T-helper 1 cell treated with Interleukin-12 subunit alpha and Interleukin-12 subunit beta and Interleukin-4 antibody, amounts not matched to agents 30 ng/mL and 1 ng/mL, for 36 hours (primary cell): ENCODE data around the gene SMYD1. TPM values are rescaled to one million over a fixed set of nuclear protein-coding genes. Genes with fewer than 3 reads are reported as not detected.

ENCODE experiments used
- intact Hi-C: fragments of 100-400 bp; cut with micrococcal nuclease; formaldehyde crosslinking; loops from one replicate; pipeline ENCODE4 v1.15.1; 2024
- total RNA-seq: library from RNA; stranded (reverse); gene quantifications from 2 replicates; pipeline ENCODE4 v1.2.3, GENCODE V29; 2022

SMYD1 gene
- total RNA-seq, 1 donor from 2014 or later: not detected

DNA sequence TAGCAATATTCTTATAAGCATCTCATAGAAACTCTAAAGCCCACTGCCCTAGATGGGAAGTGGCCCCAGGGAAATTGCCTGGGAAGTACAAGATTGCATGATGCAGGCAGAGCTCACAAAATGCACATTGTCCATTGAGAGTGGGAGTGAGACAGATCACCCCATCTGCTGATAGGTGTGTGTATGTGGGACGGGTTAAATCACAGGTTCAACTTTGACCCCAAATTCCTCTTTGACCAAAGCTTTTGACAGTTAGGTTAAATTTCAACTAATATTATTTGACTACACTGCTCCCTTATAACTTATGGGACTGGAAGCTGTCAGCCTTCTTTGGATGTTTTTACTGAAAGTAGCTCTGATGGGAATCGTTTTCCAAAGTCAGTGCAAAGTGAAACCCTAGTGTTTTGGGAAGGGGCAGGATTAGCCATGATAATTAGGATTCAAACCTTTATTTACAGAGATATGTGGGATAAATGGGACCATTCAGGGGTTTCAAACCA lies 71.6 kb downstream of the SMYD1 start:
- intact Hi-C loops: no loop called here

DNA sequence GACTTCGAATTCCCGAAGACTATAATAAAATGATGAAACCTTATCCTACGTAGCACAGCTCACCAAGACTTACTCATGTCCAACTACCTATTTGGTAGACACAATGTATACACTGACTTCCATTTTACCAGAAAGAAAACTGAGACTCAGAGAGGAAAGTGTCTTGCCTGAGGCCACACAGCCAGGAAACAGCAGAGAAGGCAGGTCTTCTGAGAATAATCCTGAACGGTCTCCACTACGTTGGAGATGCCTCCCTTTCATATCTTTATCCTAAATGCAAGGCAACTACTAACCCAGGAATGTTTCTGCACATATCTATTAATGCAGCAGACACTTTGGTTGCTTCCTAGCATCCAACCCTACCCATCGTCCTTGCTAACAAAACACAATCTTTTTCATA lies 72.2 kb downstream of the SMYD1 start:
- intact Hi-C loops: no loop called here

DNA sequence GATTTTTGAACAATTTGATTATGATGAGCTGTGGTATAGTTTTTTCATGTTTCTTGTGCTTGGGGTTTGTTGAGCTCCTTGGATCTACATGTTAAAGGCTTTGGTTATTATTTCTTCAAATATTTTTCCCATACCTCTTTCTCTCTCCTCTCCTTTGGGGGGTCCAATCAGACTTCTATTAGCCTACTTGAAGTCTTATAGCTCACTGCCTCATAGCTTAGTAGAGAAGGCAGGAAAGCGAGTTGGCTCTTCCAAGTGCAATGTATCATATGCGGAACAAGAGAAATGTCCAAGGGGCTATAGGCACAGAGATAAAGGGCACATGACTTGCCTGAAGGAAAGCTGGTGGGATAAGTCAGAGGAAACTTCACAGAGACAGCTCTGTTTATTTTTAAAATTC lies 74.3 kb downstream of the SMYD1 start:
- intact Hi-C loops: no loop called here

DNA sequence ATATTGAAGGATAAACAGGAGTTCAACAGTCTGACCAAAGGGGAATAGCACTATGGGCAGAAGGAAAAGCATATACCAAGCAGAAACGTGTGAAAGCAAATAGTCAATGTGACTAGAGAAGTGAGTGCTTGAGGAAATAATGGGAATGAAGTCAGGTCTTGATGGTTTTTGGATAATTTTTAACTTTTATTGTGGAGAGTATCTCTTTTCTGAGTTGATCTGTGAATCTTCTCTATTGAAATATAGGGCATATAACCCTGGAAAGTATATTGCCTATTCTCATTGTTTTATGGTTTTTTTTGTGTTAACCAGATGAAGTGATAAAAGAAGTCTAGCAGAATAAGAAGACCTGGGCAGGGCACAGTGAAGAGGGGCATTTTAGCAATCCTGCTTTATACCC lies 76.6 kb downstream of the SMYD1 start:
- intact Hi-C loops: no loop called here

DNA sequence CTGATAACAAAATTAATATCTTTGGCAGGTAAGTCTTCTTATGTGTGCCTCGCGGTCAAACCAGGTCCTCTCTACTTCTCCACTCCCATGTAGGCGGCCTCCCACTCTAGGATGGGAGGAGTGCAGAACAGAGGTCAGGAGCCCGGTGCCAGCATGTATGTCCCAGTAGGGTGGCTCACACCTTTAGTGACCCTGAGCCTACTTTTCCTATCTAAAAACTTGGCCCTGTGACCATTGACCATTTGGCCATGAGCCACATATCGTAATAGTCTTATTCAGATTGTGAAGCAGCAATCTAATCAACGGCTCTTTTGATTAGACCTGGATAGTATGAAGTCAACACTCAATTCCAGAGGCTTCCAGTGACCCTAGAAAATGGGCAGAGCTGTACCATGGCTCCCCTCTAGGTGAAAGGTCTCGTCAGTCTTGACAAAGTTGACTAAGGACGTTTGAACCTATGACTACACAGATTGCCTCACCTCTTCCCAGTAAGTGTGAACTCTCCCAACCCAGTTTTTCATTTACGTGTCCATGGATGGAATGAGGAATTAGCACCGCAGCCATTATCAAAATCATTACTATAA lies 77.4 kb downstream of the SMYD1 start:
- intact Hi-C loops: no loop called here

DNA sequence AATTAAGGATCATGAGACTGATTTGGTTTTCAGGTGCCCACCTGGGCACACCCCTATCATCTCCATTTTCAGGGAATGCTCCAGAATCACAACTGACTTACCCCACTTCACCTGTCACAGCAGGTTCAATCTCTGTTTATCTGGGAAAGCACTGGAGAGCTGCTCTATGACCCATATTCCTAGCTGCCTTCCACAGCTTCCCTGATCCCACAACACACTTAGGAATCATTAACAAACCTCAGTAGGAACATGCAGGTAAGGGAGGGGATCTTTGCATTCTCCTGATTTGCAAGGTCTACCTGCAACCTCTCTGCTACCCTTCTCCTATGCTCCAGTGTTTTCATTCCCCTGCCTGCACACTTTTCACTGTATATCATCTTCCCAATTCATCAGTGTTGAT lies 79.0 kb downstream of the SMYD1 start:
- intact Hi-C loops: no loop called here

DNA sequence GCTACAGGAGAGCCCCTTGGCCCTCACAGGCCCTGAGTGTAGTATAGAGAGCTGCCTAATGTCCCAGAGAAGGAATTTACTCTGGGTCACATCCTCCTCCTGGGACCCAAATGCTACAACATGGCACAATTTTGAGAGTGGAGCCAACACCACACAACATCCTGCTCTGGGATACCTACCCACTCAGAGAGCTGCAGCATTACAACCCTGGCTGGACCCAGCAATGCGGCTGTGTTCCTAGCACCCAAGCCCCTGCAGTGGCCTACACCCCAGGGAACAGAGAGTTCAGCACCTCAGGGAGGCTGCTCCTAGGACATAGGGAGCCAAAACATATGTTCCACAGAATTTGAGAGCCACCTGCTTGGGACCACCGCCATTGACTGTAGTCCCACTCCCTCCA lies 79.5 kb downstream of the SMYD1 start:
- intact Hi-C loops: no loop called here

DNA sequence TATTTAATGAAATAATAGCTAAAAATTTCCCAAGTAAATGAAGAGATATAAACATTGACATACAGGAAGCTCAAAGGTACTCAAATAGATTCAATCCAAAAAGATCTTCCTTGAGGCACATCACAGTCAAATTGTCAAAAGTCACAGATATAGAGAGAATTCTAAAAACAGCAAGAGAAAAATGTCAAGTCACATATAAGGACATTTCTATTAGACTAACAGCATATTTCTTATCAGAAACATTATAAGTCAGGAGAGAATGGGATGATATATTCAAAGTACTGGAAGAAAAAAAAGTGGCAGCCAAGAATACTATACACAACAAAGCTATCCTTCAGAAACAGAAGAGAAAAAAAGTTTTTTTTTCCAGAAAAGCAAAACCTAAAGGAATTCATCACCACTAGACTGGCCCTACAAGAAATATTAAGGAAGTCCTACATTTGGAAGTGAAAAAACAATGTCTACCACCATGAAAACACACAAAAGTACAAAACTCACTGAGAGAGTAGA lies 81.4 kb downstream of the SMYD1 start:
- intact Hi-C loops: no loop called here

DNA sequence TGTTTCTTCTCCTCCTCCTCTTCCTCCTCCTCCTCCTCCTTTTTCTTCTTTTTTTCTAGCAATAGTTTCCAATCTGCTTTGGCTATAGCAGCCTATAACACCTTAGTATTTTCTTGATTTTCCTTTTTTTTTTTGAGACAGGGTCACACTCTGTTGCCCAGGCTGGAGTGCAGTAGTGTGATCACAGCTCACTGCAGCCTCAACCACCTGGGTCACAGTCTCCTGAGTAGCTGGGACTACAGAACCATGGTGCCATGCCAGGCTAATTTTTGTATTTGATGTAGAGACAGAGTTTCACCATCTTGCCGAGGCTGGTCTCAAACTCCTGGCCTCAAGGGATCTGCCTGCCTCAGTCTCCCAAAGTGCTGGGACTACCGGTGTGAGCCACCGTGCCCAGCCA lies 91.9 kb downstream of the SMYD1 start:
- intact Hi-C loops: no loop called here

DNA sequence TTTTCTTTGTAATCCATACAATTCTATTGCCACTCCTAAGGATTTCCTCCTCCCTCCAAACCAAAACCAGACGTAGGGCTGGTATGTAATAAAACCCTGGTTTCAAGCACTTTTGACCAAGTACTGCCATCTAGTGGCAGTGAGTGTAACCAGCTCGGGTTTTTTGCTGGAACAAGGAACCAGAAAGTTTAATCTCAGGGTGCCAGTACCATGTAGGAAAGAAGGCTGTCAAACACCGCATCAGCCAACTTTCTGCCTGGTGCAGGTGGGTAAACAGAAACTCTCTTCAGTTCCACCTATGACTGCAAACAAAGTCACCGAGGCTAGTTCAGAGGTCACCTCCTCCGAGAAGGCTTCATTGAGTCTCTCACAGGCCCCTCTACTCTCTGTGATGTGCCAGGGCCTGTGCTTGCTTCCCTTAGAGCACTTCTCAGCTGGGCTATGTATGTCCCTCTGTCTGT lies 92.4 kb downstream of the SMYD1 start:
- intact Hi-C loops: loop anchor here (1.0 kb wide), 2 partner anchors 100 to 144 kb away; partner anchors contain the start of gene RNU2-63P

DNA sequence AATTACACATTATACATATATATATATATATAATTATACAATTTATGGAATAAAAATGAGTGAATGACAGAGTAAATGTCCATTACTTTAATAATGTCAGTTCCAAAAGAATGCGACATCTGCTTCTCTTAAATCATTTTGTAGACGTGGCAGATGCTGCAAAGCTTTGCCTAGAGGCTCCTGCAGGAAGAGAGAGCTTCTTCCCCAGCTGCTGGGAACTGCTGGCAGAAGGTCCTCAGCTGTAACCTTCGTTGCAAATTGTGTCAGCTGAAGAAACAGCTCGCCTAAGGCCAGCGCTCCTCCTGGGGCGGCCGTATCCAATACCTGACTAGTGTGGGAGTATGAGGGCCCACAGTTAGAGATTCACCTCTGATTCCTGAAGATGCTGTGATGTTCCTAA lies 92.9 kb downstream of the SMYD1 start:
- intact Hi-C loops: loop anchor here (1.0 kb wide), 2 partner anchors 100 to 144 kb away; partner anchors contain the start of gene RNU2-63P

DNA sequence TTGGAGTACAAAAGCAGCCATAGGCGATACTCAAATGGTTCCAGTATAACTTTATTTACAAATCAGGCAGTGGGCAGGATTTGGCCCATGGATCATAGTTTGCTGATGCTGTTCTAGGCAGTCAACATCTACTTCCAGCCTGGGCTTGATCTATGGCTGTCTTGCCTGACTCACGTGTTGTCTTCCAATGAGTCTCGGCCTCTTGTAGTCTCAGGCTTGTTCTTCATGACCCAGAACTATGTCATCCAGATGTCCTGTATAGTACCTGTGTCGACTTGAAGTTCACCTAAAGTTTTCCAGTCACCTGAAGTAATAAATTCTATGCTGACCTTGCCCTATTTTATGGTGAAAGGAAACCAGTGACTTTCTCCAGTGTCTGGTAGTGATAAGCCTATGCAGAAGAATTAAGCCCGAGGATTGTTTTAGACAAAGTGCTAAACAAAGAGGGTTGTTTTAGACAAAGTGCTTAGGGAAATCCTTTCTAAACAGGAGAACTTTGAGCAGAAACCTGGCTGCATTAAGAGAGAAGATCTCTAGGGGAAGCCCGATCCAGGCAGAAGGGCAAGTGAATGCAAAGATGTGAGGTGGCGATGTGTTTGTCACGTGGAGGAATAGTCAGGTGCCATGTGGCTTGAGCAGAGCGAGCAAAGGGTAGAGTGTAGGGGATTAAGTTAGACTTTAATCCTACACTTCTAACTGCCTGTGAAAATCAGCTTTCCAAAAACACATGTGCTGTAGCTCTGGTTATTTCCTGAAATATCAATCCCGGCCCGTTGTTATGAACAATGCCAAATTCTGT lies 94.0 kb downstream of the SMYD1 start:
- intact Hi-C loops: no loop called here

Other genes with a start within 250 kb of the SMYD1 start
- gene RGPD2, start 242.0 kb upstream of the SMYD1 start, total RNA-seq: 1.4 and 2.0 TPM in 2 replicates
- 16.7 and 22.4 TPM in 2 replicates for gene RNU2-63P, start 51.3 kb upstream of the SMYD1 start, total RNA-seq
- 23.9 and 25.1 TPM in 2 replicates for gene KRCC1, start 12.0 kb upstream of the SMYD1 start, total RNA-seq
- not detected in 2 replicates for gene FABP1, start 60.2 kb downstream of the SMYD1 start, total RNA-seq
- gene THNSL2, start 102.5 kb downstream of the SMYD1 start, total RNA-seq: 0.10 and 0.25 TPM in 2 replicates